Measurements from ENCODE around the gene WWOX. TPM values are rescaled to one million over a fixed set of nuclear protein-coding genes. Genes with fewer than 3 reads are reported as not detected.

WWOX gene
- total and polyA plus RNA-seq, 2 donors (not counting 3 experiments of a cell fraction or from before 2014, with no cell fraction given): 6.2 to 12.5 TPM

GRCh38 chr16:78821335-78821734 is 721.9 kb downstream of the WWOX start:
- intact Hi-C loops (cut with micrococcal nuclease): no loop called here
- Histone ChIP-seq H3K4me1 (ENCODE audit: control insufficient read depth, extremely low read depth, insufficient read depth, low read length) (no peaks in the 10 kb centered on the region), H3K9ac (replicated peaks; ENCODE audit: extremely low read depth, insufficient read depth, low read length) (no peak overlapping the region), H3K4me2 (ENCODE audit: insufficient read depth, low read length) (no peak overlapping the region), H3K9me3 (replicated peaks; ENCODE audit: control insufficient read depth, insufficient read depth, low read length) (peaks cover 5% of the 10 kb centered on the region), H3K27ac (ENCODE audit: insufficient read depth, low read depth, low read length) (no peak overlapping the region), H3K9me1 (replicated peaks; ENCODE audit: control insufficient read depth, extremely low read depth, insufficient read depth, low read length) (no peaks in the 10 kb centered on the region), H2AFZ (ENCODE audit: low read depth, low read length) (no peak overlapping the region), H3K79me2 (ENCODE audit: control insufficient read depth, insufficient read depth, low read length) (no peaks in the 10 kb centered on the region), H4K20me1 (replicated peaks; ENCODE audit: control insufficient read depth, extremely low read depth, insufficient read depth, low read length) (no peaks in the 10 kb centered on the region), H3K36me3 (ENCODE audit: control insufficient read depth in 2 of 2, extremely low read depth in 1 of 2, insufficient read depth in 2 of 2, low read length in 2 of 2) (no peaks in the 10 kb centered on the region), H3K4me3 (replicated peaks in 1 of 3; ENCODE audit: insufficient read depth in 1 of 3, low read depth in 1 of 3, low read length in 3 of 3) (no peak overlapping the region), H3K27me3 (ENCODE audit: control insufficient read depth in 2 of 2, insufficient read depth in 2 of 2, low read length in 2 of 2) (no peaks in the 10 kb centered on the region)
- TF ChIP-seq JUN (IDR thresholded peaks at IDR 0.05; ENCODE audit: borderline replicate concordance, insufficient read depth, insufficient read length, low read depth): no peak
- no peak for TF ChIP-seq FOS (IDR thresholded peaks at IDR 0.05; ENCODE audit: borderline replicate concordance, insufficient read depth, low read length)
- no peak for TF ChIP-seq POLR2AphosphoS5 (IDR thresholded peaks at IDR 0.05; ENCODE audit: insufficient read depth, low read depth, low read length)
- TF ChIP-seq POLR2A (IDR thresholded peaks at IDR 0.05; ENCODE audit: low read depth, low read length): no peak
- TF ChIP-seq, protein P1, sequence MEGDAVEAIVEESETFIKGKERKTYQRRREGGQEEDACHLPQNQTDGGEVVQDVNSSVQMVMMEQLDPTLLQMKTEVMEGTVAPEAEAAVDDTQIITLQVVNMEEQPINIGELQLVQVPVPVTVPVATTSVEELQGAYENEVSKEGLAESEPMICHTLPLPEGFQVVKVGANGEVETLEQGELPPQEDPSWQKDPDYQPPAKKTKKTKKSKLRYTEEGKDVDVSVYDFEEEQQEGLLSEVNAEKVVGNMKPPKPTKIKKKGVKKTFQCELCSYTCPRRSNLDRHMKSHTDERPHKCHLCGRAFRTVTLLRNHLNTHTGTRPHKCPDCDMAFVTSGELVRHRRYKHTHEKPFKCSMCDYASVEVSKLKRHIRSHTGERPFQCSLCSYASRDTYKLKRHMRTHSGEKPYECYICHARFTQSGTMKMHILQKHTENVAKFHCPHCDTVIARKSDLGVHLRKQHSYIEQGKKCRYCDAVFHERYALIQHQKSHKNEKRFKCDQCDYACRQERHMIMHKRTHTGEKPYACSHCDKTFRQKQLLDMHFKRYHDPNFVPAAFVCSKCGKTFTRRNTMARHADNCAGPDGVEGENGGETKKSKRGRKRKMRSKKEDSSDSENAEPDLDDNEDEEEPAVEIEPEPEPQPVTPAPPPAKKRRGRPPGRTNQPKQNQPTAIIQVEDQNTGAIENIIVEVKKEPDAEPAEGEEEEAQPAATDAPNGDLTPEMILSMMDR (IDR thresholded peaks at IDR 0.05; ENCODE audit: extremely low read depth in 1 of 2, insufficient read depth in 1 of 2, low read depth in 1 of 2, low read length in 2 of 2): no peak
- no peak for TF ChIP-seq EZH2 (IDR thresholded peaks at IDR 0.05; ENCODE audit: borderline replicate concordance, low read depth, low read length, severe bottlenecking)
- no peak for TF ChIP-seq MAX (IDR thresholded peaks at IDR 0.05; ENCODE audit: insufficient read depth, insufficient read length)
- TF ChIP-seq MYC (IDR thresholded peaks at IDR 0.05; ENCODE audit: low read depth, low read length): no peak
- TF ChIP-seq GATA2 (IDR thresholded peaks at IDR 0.05; ENCODE audit: insufficient read depth, insufficient read length, low read depth, low read length): no peak
- CTCF ChIA-PET: no interaction called here
- DNase-seq (ENCODE audit: low read depth, low spot score) (no peak), FAIRE-seq (no peak)
- dilution Hi-C loops (cut with MboI; ENCODE audit: extremely low pct_ligation_motif_present, low sequenced_read_pairs): no loop called here
- POLR2A ChIA-PET: no interaction called here
- no TSS peak for BruUV-seq (replicated peaks)
